AML-193 (cell line): ENCODE results near the gene DUSP14.
"Not testable (repeated sequence)": the region's sequence is repeated elsewhere in the genome, so short reads cannot be mapped to it uniquely, and the experiment has no call there.

Experiments
- DNase-seq, 2 experiments: peaks; one replicate each; lab custom pipeline; 2025; lab: John Stamatoyannopoulos, UW

The DUSP14 gene

GRCh38 chr17:37483311-37484039 lies 6.2 kb upstream of the DUSP14 start:
- no peak for DNase-seq

GRCh38 chr17:37485938-37486570 lies 3.6 kb upstream of the DUSP14 start:
- peak in 1 of 2 experiments; percentile 15 for DNase-seq

DNA sequence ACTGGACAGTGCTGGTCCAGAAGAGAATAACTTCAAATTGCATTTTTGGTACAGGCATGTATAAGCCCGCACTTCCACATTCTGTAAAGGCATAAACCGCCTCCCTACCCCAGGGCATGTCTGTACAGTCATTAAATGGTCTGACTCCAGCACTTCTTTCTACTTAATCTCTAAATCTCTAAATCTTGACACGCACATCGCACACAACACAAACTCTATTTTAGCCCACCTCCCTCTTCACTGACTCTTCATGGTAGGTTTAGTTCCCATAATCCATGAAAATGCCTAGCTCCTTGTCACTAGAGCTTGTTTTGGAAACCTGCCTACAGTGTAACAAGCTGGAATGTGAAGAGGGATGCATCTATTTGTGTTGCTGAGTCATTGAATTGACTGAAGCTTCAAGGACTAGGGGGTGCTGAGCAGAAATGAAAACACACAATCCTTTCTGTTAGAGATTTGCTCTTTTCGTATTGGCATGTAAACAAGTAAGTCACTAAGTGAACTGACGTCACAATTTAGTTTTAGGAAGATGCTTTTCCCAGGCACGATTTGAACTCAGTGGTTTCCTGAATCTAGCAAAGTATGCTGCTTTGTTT lies 1.6 kb upstream of the DUSP14 start:
- DNase-seq: peak; percentile 55 to 63

- DNase-seq: peak; percentile 30 to 33
Observed at GRCh38 chr17:37488607-37489196, 989 bp upstream of the DUSP14 start.

DNA sequence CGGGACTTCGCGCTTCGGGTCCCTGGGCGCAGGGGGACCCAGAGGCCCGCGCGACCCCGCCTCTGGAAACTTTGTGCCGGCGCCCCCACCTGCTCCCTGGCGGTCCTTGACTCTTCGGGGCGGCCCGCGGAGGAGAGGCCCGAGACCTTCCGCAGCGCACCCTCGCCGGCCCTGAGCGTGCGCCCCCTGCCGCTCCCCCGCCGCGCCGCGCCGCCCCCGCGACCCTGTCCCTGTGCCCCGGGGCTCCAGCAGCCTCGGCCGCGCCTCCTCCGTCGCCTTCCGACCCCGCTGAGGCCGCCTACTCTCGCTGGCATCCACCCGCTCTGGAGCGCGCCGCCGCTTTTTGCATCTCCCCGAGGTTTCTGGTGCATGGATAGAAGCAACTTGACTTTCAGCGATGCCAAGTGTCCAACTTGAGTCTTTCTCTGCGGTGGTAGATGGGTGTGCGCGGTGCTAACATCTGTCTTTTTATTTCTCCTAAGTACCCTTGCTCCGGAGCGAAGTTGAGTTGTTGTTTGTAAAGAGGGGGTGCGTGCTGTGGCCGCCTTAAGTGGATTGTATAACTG lies 414 bp downstream of the DUSP14 start:
- DNase-seq: peak; percentile 52 to 54

GRCh38 chr17:37490638-37491614 lies 1.2 kb downstream of the DUSP14 start:
- DNase-seq: peak; percentile 62 to 66

GRCh38 chr17:37492167-37492566 lies 2.5 kb downstream of the DUSP14 start:
- peak in 1 of 2 experiments; percentile 28 for DNase-seq

DNA sequence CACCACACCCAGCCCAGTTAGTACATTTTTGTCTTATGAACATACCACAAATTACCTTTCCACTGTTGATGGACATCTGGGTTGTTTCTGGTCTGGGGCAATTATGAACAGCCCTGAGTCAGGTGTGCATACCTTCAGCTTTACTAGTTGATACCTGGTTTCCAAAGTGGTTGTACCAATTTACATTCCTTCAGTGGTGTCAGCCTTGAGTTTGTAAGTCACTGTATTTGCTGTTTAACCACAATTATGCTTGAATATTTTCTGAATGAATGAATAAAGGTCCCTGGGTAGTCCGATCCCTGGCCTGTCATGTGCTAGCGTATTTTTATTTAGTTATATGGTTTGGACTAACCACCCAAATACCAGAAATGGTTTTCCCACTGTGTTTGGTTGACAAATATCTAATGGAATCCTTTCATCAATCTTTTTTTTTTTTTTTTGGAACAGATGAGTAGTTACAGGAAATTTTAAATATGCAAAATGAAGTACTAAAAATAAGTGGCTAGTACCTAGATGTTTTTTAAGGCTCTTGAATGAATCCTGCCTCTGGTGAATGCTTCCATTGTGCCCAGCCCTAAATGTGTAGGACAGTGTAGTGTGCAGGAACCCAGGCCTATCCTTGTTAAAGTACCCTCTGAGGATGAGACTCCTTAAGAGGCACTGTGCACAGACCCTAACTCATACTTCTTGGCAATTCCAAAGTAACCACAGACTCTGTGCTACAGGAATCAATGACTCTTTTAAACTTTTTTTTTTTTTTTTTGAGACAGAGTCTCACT lies 3.7 kb downstream of the DUSP14 start:
- no peak for DNase-seq

GRCh38 chr17:37494401-37494831 lies 4.7 kb downstream of the DUSP14 start:
- DNase-seq: no peak

DNA sequence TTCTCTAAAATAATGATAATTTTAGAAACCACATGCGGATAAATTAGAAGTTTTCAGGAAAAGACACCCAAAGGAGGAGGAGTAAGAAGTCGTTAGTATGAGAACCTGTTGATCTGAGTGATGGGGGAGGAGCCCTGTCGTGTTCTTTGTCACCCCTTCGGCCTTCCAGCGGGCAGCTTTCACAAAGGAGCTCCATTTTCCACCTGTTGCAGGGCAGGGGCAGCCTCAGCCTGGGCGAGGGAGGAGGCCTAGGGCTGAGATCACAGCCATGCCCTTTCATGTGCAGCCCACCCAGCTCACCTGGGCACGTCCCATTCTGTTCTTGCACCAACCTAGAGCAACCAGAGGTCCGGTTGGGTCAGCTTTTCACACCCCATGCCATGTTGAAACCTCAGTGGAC lies 5.3 kb downstream of the DUSP14 start:
- no peak for DNase-seq

- no peak for DNase-seq
Observed at GRCh38 chr17:37500378-37500777, 10.7 kb downstream of the DUSP14 start.

DNA sequence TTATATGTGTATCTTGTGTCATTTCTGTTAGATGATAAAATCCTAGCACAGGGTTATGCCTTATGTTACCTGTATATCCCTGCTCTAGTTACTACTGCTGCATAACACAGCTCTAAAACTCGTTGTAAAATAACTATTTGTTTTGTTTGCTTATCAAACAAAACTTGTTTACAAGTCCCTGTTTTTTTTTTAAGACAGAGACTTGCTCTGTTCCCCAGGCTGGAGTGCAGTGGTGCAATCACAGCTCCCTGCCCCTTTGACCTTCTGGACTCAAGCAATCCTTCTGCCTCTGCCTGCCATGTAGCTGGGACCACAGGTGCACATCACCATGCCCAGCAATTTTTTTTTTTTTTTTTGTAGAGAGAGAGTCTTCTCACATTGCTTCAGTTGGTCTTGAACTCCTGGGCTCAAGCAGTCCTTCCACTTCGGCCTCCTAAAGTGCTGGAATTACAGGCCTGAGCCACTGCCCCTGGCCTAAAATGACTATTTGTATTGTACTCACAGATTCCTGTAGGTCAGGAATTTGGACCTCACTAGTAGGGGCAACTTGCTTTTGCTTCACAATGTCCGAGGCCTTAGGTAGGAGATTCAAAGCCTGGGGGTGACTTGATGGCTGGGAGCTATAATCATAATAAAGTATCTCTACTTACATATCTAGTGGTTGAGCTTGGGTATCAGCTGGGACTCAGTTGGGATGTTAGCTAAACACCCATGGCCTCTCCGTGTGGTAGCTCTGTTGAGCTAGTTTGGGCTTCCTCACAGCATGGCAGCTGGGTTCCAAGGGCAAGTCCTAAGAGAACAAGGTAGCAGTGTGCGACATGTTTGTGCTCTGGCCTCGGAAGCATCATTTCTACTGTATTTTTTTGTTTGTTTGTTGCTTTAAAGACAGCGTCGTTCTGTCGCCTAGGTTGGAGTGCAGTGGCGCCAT lies 12.6 kb downstream of the DUSP14 start:
- no peak for DNase-seq

- DNase-seq: no peak
Observed at GRCh38 chr17:37503148-37503547, 13.5 kb downstream of the DUSP14 start.

GRCh38 chr17:37505333-37505732 lies 15.6 kb downstream of the DUSP14 start:
- DNase-seq: no peak

DNA sequence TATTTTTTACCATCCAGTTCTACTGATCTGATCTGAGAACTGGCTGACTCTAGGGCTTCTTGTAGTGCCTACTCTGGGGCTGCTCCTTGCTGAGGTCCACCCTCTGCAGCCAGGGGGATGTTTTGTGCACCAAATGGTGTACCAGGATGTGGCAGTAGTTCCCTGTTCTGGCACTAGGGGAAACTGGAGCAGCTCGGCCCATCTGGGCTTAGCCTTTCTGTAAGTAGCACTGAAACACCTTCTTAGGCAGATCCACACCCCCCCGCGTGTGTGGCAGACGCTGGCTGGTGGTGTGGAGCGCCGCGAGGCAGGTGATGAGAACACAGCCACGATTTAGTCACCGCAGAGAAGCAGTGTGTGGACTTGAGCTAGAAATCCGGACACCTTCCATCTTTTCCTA lies 17.0 kb downstream of the DUSP14 start:
- peak; percentile 13 to 24 for DNase-seq

- no peak for DNase-seq
Observed at GRCh38 chr17:37507111-37507510, 17.4 kb downstream of the DUSP14 start.

DNA sequence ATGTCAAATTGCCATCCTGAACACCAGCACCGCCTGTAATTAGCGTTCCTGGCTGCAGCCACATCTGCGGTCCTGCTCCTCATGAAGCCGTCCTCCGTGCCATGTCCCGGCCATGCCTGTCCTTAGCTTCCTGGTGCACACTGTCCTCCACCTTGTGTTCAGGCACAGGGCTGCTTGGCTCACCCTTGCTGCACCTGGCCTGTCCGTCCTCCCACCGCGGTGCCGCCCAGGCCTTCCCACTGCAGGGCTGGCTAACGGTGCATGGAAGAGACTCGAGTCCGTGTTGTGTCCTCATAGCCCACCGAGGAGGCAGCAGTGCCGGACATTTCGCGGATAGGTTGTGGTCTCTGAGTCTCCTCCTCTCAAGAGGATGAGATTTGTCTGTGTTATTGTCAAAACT lies 20.4 kb downstream of the DUSP14 start:
- DNase-seq: no peak

DNA sequence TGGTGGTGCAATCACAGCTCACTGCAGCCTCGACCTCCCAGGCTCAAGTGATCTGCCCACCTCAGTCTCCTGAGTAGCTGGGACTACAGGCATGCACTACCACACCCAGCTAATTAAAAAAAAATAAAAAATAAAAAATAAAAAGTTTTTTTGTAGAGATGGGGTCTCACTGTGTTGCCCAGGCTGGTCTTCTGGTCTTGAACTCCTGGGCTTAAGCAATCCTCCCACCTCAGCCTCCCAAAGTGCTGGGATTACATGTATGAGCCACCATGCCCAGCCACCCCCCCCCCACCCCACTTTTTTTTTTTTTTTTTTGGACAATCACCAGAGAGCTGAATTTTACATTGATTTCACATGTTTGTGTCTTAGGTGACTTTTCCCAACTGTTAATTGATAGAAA lies 22.0 kb downstream of the DUSP14 start:
- not testable (repeated sequence) for DNase-seq

- DNase-seq: no peak
Observed at GRCh38 chr17:37512442-37513068, 22.9 kb downstream of the DUSP14 start.
